Keratinocyte (primary cell): ENCODE measurements around the gene LRRC17. TPM values are rescaled to one million over a fixed set of nuclear protein-coding genes. Genes with fewer than 3 reads are reported as not detected.

Experiments used
- DNase-seq: peaks from one replicate; pipeline ENCODE4 v3.0.0-alpha.2; 2011; ENCODE audit warnings: low read depth, missing footprints, low spot score
- FAIRE-seq: peaks from 2 replicates; lab custom pipeline; 2011; peaks lifted over from hg19 to GRCh38; lab: Jason Lieb, UNC
- H2AFZ ChIP-seq: 2 replicates; pipeline ENCODE4 v1.6.0; 2012; ENCODE audit warnings: low read length, control low read depth, inconsistent platforms; ENCODE audit not compliant: control insufficient read depth
- H3K27ac ChIP-seq: 2 replicates; pipeline ENCODE4 v1.5.1; 2011; ENCODE audit warnings: low read length; ENCODE audit not compliant: control insufficient read depth, insufficient read depth
- H3K27me3 ChIP-seq: 3 replicates; pipeline ENCODE4 v1.6.0; 2011; ENCODE audit warnings: low read length; ENCODE audit not compliant: control insufficient read depth, insufficient read depth; ENCODE audit errors: extremely low read depth
- H3K36me3 ChIP-seq, 2 experiments: 2 replicates in 1 of 2; 3 replicates in 1 of 2; pipeline ENCODE4 v1.5.1; 2011; ENCODE audit warnings: low read length in 2 of 2, mild to moderate bottlenecking in 1 of 2; ENCODE audit not compliant: control insufficient read depth in 2 of 2, insufficient read depth in 2 of 2; ENCODE audit errors: extremely low read depth in 1 of 2
- H3K4me1 ChIP-seq: 3 replicates; pipeline ENCODE4 v1.5.1; 2011; ENCODE audit warnings: low read length; ENCODE audit not compliant: control insufficient read depth, insufficient read depth; ENCODE audit errors: extremely low read depth
- H3K4me2 ChIP-seq: 3 replicates; pipeline ENCODE4 v1.6.0; 2011; ENCODE audit warnings: low read depth, low read length; ENCODE audit not compliant: control insufficient read depth, insufficient read depth; ENCODE audit errors: extremely low read depth
- H3K4me3 ChIP-seq, 3 experiments: fragments of 200-600 bp in 1 of 3; sonication (generic) in 1 of 3; 2 replicates in 2 of 3; 3 replicates in 1 of 3; pipeline ENCODE4 v1.5.1; 2011 to 2016; ENCODE audit warnings: low read length in 3 of 3, mild to moderate bottlenecking in 3 of 3, control low read depth in 2 of 3, inconsistent platforms in 1 of 3, low read depth in 1 of 3, mixed read lengths in 1 of 3, mixed run types in 1 of 3, moderate library complexity in 1 of 3; ENCODE audit not compliant: control insufficient read depth in 2 of 3, insufficient read depth in 2 of 3; ENCODE audit errors: extremely low read depth in 1 of 3
- H3K79me2 ChIP-seq: 2 replicates; pipeline ENCODE4 v1.6.0; 2012; ENCODE audit warnings: low read length; ENCODE audit not compliant: control insufficient read depth, insufficient read depth
- H3K9ac ChIP-seq: 3 replicates; pipeline ENCODE4 v1.6.0; 2011; ENCODE audit warnings: low read length; ENCODE audit not compliant: control insufficient read depth, insufficient read depth; ENCODE audit errors: extremely low read depth
- H3K9me1 ChIP-seq: 3 replicates; pipeline ENCODE4 v1.6.0; 2011; ENCODE audit warnings: low read length; ENCODE audit not compliant: control insufficient read depth, insufficient read depth; ENCODE audit errors: extremely low read depth
- H3K9me3 ChIP-seq: 2 replicates; pipeline ENCODE4 v1.5.1; 2012; ENCODE audit warnings: low read depth, low read length; ENCODE audit not compliant: control insufficient read depth
- H4K20me1 ChIP-seq: 3 replicates; pipeline ENCODE4 v1.6.0; 2011; ENCODE audit warnings: low read length; ENCODE audit not compliant: control insufficient read depth, insufficient read depth; ENCODE audit errors: extremely low read depth
- EZH2 ChIP-seq: IDR thresholded peaks from one replicate; pipeline ENCODE4 v1.6.1; 2012; ENCODE audit warnings: inconsistent platforms, mild to moderate bottlenecking, low read length, moderate library complexity
- dilution Hi-C: fragments of 300-500 bp; cut with MboI; formaldehyde crosslinking; loops from one replicate; pipeline ENCODE4 v1.7.0; 2020; ENCODE audit warnings: low sequenced_read_pairs; ENCODE audit not compliant: extremely low pct_ligation_motif_present
- polyA plus RNA-seq, 5 experiments: library from polyadenylated mRNA; depleted of rRNA in 3 of 5; stranded (reverse) in 3 of 5; stranded (forward) in 1 of 5; unstranded in 1 of 5; fragments of >200 nt; gene quantifications; 1 replicate in 1 of 5; 2 replicates in 3 of 5; 3 replicates in 1 of 5; pipeline versions ENCODE4 v1.2.1 to v1.2.3, GENCODE V29; 2011 to 2012; ENCODE audit warnings: missing spikeins in 2 of 5, low read depth in 1 of 5, low replicate concordance in 1 of 5
- TF ChIP-seq, protein P1 (sequence below), 3 experiments: IDR thresholded peaks in 1 of 3; conservative IDR thresholded peaks in 1 of 3; optimal IDR thresholded peaks in 1 of 3; 2 replicates in 2 of 3; 3 replicates in 1 of 3; pipeline versions ENCODE3 to v1.5.1; 2011; ENCODE audit warnings: low read length in 3 of 3, mild to moderate bottlenecking in 3 of 3, moderate library complexity in 2 of 3, control low read depth in 1 of 3, inconsistent platforms in 1 of 3; ENCODE audit not compliant: insufficient read depth in 2 of 3; ENCODE audit errors: extremely low read depth in 1 of 3

The LRRC17 gene
- polyA plus RNA-seq, 1 donor (not counting 4 experiments of a cell fraction or from before 2014, with no cell fraction given) = 0.20 TPM

GRCh38 chr7:102890292-102890970 lies 22.4 kb upstream of the LRRC17 start:
- dilution Hi-C loops = no loop called here
- FAIRE-seq = no peak

GRCh38 chr7:102890971-102891692 lies 21.7 kb upstream of the LRRC17 start:
- Histone ChIP-seq H3K79me2 (no peaks in the 10 kb centered on the region), H3K9me3 (no peaks in the 10 kb centered on the region), H3K36me3 (no peaks in the 10 kb centered on the region), H4K20me1 (no peaks in the 10 kb centered on the region), H3K9ac (no peak overlapping the region), H3K27me3 (no peaks in the 10 kb centered on the region), H3K4me2 (no peak overlapping the region), H2AFZ (no peak overlapping the region), H3K27ac (no peak overlapping the region), H3K4me3 (no peak overlapping the region), H3K4me1 (peaks cover 21% of the 10 kb centered on the region), H3K9me1 (no peaks in the 10 kb centered on the region)
- TF ChIP-seq EZH2 = no peak
- TF ChIP-seq, protein P1, sequence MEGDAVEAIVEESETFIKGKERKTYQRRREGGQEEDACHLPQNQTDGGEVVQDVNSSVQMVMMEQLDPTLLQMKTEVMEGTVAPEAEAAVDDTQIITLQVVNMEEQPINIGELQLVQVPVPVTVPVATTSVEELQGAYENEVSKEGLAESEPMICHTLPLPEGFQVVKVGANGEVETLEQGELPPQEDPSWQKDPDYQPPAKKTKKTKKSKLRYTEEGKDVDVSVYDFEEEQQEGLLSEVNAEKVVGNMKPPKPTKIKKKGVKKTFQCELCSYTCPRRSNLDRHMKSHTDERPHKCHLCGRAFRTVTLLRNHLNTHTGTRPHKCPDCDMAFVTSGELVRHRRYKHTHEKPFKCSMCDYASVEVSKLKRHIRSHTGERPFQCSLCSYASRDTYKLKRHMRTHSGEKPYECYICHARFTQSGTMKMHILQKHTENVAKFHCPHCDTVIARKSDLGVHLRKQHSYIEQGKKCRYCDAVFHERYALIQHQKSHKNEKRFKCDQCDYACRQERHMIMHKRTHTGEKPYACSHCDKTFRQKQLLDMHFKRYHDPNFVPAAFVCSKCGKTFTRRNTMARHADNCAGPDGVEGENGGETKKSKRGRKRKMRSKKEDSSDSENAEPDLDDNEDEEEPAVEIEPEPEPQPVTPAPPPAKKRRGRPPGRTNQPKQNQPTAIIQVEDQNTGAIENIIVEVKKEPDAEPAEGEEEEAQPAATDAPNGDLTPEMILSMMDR (optimal IDR thresholded peaks at IDR 0.05 in 1 of 3, IDR thresholded peaks at IDR 0.05 in 1 of 3, conservative IDR thresholded peaks at IDR 0.05 in 1 of 3; ENCODE audit: extremely low read depth in 1 of 3, insufficient read depth in 2 of 3, low read length in 3 of 3) = no peak
- no peak for FAIRE-seq
- dilution Hi-C loops = no loop called here
- DNase-seq = no peak

More at GRCh38 chr7:102890292-102890970, 22.4 kb upstream of the LRRC17 start:
- H3K79me2 ChIP-seq = no peaks in the 10 kb centered on the region
- H3K27me3 ChIP-seq = no peaks in the 10 kb centered on the region
- H3K27ac ChIP-seq = no peak overlapping the region
- no peaks in the 10 kb centered on the region for H3K9me3 ChIP-seq
- H3K9me1 ChIP-seq = no peaks in the 10 kb centered on the region
- no peak for DNase-seq
- H2AFZ ChIP-seq = no peak overlapping the region
- no peak overlapping the region for H3K4me2 ChIP-seq
- H3K36me3 ChIP-seq = no peaks in the 10 kb centered on the region
- no peak overlapping the region for H3K9ac ChIP-seq
- H4K20me1 ChIP-seq = no peaks in the 10 kb centered on the region
- H3K4me3 ChIP-seq = no peak overlapping the region
- H3K4me1 ChIP-seq = peaks cover 21% of the 10 kb centered on the region
- TF ChIP-seq EZH2 = no peak
- TF ChIP-seq, protein P1 (optimal IDR thresholded peaks at IDR 0.05 in 1 of 3, IDR thresholded peaks at IDR 0.05 in 1 of 3, conservative IDR thresholded peaks at IDR 0.05 in 1 of 3; ENCODE audit: extremely low read depth in 1 of 3, insufficient read depth in 2 of 3, low read length in 3 of 3) = no peak
